GM12878 (cell line): ENCODE results near the gene TMEM225B. TPM values are rescaled to one million over a fixed set of nuclear protein-coding genes. Genes with fewer than 3 reads are reported as not detected.

Source experiments
- CREM ChIP-seq: IDR thresholded peaks from 2 replicates; pipeline ENCODE4 v1.6.1; 2014; ENCODE audit warnings: antibody characterized with exemption, low read depth
- EZH2 ChIP-seq: IDR thresholded peaks from 2 replicates; pipeline ENCODE4 v1.6.1; 2012; ENCODE audit warnings: low read depth, mild to moderate bottlenecking, control low read depth, inconsistent platforms, low read length, borderline replicate concordance; ENCODE audit not compliant: control insufficient read depth
- JUND ChIP-seq: IDR thresholded peaks from 2 replicates; pipeline ENCODE4 v1.6.1; 2012; ENCODE audit warnings: low read depth, mild to moderate bottlenecking, low read length, improper control_type of control experiment, moderate library complexity
- PAX5 ChIP-seq: IDR thresholded peaks from 2 replicates; pipeline ENCODE4 v1.6.1; 2011; ENCODE audit warnings: low read depth, low read length, borderline replicate concordance
- RBBP5 ChIP-seq: fragments of 200-600 bp; sonication (generic); conservative IDR thresholded peaks from 2 replicates; pipeline ENCODE4 v1.6.1; 2016
- TCF12 ChIP-seq: IDR thresholded peaks from 2 replicates; pipeline ENCODE4 v1.6.1; 2011; ENCODE audit warnings: low read depth, mild to moderate bottlenecking, low read length
- polyA plus RNA-seq, 11 experiments: library from polyadenylated mRNA; depleted of rRNA in 4 of 11; unstranded in 6 of 11; stranded (reverse) in 5 of 11; fragments of >200 nt; fragmentation: Nextera tagmentation in 4 of 11; fragmentation: Illumina TruSeq in 1 of 11; extraction: Ambion mirVana in 4 of 11; extraction: Trizol in 1 of 11; gene quantifications; 1 replicate in 1 of 11; 2 replicates in 10 of 11; pipeline versions ENCODE4 v1.2.1 to v1.2.3, GENCODE V29; 2011 to 2016; ENCODE audit warnings: inconsistent platforms in 2 of 11, missing spikeins in 2 of 11, low read depth in 1 of 11
- total RNA-seq, 4 experiments: library from RNA; depleted of rRNA in 3 of 4; stranded (reverse); fragments of >200 nt in 3 of 4; fragmentation: Illumina TruSeq in 1 of 4; extraction: Trizol in 1 of 4; gene quantifications; 2 replicates each; pipeline versions ENCODE4 v1.2.1 to v1.2.3, GENCODE V29; 2013 to 2021
- TF ChIP-seq, protein P1 (sequence below): fragments of 450-650 bp; IDR thresholded peaks from 2 replicates; pipeline ENCODE4 v1.6.1; 2016; ENCODE audit warnings: mild to moderate bottlenecking
- TF ChIP-seq, protein P2 (sequence below): IDR thresholded peaks from 2 replicates; pipeline ENCODE4 v1.6.1; 2011; ENCODE audit warnings: low read depth, low read length, improper control_type of control experiment, borderline replicate concordance
- TF ChIP-seq, protein P3 (sequence below): fragments of 450-650 bp; formaldehyde crosslinking; IDR thresholded peaks from 2 replicates; pipeline ENCODE4 v1.4.0; 2020; ENCODE audit warnings: mild to moderate bottlenecking, moderate library complexity

The TMEM225B gene
- total and polyA plus RNA-seq, 10 of the 15 experiments (the other 5 are each of a cell fraction or from before 2014, with no cell fraction given), result 0.22 to 1.9 (median 0.43) TPM

DNA sequence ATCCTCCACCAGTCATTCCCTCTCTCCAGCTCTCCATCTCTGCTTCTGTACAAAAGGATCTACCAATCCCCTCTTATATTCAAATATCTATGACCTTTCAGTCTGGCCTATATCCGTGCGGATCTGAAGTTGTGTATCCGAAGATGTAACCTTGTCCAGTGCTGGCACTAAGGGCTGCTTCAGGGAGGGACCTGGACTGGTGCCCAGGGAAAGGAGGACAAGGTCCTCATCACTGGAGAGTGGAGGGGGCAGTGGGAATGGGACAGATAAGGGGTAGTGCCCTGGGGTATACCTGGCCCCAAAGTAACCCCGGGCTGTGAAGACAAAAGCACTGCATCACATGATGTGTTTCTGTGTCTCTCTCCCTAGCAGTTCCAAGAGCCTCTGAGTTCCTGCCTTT, 1.8 kb downstream of the TMEM225B start (continued):
- TF ChIP-seq, protein P1, sequence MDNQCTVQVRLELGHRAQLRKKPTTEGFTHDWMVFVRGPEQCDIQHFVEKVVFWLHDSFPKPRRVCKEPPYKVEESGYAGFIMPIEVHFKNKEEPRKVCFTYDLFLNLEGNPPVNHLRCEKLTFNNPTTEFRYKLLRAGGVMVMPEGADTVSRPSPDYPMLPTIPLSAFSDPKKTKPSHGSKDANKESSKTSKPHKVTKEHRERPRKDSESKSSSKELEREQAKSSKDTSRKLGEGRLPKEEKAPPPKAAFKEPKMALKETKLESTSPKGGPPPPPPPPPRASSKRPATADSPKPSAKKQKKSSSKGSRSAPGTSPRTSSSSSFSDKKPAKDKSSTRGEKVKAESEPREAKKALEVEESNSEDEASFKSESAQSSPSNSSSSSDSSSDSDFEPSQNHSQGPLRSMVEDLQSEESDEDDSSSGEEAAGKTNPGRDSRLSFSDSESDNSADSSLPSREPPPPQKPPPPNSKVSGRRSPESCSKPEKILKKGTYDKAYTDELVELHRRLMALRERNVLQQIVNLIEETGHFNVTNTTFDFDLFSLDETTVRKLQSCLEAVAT, result no peak
- TF ChIP-seq, protein P2, sequence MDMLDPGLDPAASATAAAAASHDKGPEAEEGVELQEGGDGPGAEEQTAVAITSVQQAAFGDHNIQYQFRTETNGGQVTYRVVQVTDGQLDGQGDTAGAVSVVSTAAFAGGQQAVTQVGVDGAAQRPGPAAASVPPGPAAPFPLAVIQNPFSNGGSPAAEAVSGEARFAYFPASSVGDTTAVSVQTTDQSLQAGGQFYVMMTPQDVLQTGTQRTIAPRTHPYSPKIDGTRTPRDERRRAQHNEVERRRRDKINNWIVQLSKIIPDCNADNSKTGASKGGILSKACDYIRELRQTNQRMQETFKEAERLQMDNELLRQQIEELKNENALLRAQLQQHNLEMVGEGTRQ, result no peak
- TF ChIP-seq CREM, result no peak
- no peak for TF ChIP-seq JUND
- TF ChIP-seq RBBP5, result no peak
- TF ChIP-seq TCF12, result no peak
- no peak for TF ChIP-seq PAX5
- TF ChIP-seq, protein P3, sequence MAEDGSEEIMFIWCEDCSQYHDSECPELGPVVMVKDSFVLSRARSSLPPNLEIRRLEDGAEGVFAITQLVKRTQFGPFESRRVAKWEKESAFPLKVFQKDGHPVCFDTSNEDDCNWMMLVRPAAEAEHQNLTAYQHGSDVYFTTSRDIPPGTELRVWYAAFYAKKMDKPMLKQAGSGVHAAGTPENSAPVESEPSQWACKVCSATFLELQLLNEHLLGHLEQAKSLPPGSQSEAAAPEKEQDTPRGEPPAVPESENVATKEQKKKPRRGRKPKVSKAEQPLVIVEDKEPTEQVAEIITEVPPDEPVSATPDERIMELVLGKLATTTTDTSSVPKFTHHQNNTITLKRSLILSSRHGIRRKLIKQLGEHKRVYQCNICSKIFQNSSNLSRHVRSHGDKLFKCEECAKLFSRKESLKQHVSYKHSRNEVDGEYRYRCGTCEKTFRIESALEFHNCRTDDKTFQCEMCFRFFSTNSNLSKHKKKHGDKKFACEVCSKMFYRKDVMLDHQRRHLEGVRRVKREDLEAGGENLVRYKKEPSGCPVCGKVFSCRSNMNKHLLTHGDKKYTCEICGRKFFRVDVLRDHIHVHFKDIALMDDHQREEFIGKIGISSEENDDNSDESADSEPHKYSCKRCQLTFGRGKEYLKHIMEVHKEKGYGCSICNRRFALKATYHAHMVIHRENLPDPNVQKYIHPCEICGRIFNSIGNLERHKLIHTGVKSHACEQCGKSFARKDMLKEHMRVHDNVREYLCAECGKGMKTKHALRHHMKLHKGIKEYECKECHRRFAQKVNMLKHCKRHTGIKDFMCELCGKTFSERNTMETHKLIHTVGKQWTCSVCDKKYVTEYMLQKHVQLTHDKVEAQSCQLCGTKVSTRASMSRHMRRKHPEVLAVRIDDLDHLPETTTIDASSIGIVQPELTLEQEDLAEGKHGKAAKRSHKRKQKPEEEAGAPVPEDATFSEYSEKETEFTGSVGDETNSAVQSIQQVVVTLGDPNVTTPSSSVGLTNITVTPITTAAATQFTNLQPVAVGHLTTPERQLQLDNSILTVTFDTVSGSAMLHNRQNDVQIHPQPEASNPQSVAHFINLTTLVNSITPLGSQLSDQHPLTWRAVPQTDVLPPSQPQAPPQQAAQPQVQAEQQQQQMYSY (CRISPR knock-in tag), result no peak
- no peak for TF ChIP-seq EZH2
- TF ChIP-seq, all 136 proteins: peak for 0
